GM21447 (cell line): Measurements from ENCODE around the gene PADI6.

ENCODE experiments used
- ATAC-seq: cut with Tn5 transposase; IDR thresholded peaks from one replicate; pipeline ENCODE4 v1.9.1; 2021; ENCODE audit not compliant: unreplicated experiment

PADI6 gene

GRCh38 chr1:17433261-17433660, 61.3 kb downstream of the PADI6 start:
- no peak for ATAC-seq

- no peak for ATAC-seq
These were observed 62.0 kb downstream of the PADI6 start for GRCh38 chr1:17434016-17434415.

GRCh38 chr1:17434601-17435000, 62.6 kb downstream of the PADI6 start:
- no peak for ATAC-seq

GRCh38 chr1:17436380-17437174, 64.6 kb downstream of the PADI6 start:
- ATAC-seq = no peak

GRCh38 chr1:17437260-17437579, 65.2 kb downstream of the PADI6 start:
- ATAC-seq = no peak

GRCh38 chr1:17437580-17438317, 65.8 kb downstream of the PADI6 start:
- ATAC-seq = no peak

GRCh38 chr1:17438318-17439249, 66.6 kb downstream of the PADI6 start:
- no peak for ATAC-seq

GRCh38 chr1:17439250-17440073, 67.5 kb downstream of the PADI6 start, which contains the start of gene RCC2:
TSS of gene RCC2 (minus strand) at chr1:17439677. CDS start at chr1:17438514, 1,163 bp downstream.
- peak; percentile 33 for ATAC-seq

GRCh38 chr1:17440074-17440826, 68.3 kb downstream of the PADI6 start:
- ATAC-seq = no peak

- no peak for ATAC-seq
These were observed 68.8 kb downstream of the PADI6 start for GRCh38 chr1:17440827-17441168.

- no peak for ATAC-seq
These were observed 69.4 kb downstream of the PADI6 start for GRCh38 chr1:17441265-17441992.

GRCh38 chr1:17441993-17442357, 70.0 kb downstream of the PADI6 start:
- no peak for ATAC-seq

- no peak for ATAC-seq
These were observed 70.8 kb downstream of the PADI6 start for GRCh38 chr1:17442841-17443240.

- ATAC-seq = no peak
These were observed 75.6 kb downstream of the PADI6 start for GRCh38 chr1:17447501-17447992.
